Keratinocyte (primary cell): ENCODE results near the gene TGFBI. TPM values are rescaled to one million over a fixed set of nuclear protein-coding genes. Genes with fewer than 3 reads are reported as not detected.

ENCODE experiments used
- DNase-seq: peaks from one replicate; pipeline ENCODE4 v3.0.0-alpha.2; 2011; ENCODE audit warnings: low read depth, missing footprints, low spot score
- FAIRE-seq: peaks from 2 replicates; lab custom pipeline; 2011; peaks lifted over from hg19 to GRCh38; lab: Jason Lieb, UNC
- H2AFZ ChIP-seq: 2 replicates; pipeline ENCODE4 v1.6.0; 2012; ENCODE audit warnings: low read length, control low read depth, inconsistent platforms; ENCODE audit not compliant: control insufficient read depth
- H3K27ac ChIP-seq: 2 replicates; pipeline ENCODE4 v1.5.1; 2011; ENCODE audit warnings: low read length; ENCODE audit not compliant: control insufficient read depth, insufficient read depth
- H3K27me3 ChIP-seq: 3 replicates; pipeline ENCODE4 v1.6.0; 2011; ENCODE audit warnings: low read length; ENCODE audit not compliant: control insufficient read depth, insufficient read depth; ENCODE audit errors: extremely low read depth
- H3K36me3 ChIP-seq, 2 experiments: 2 replicates in 1 of 2; 3 replicates in 1 of 2; pipeline ENCODE4 v1.5.1; 2011; ENCODE audit warnings: low read length in 2 of 2, mild to moderate bottlenecking in 1 of 2; ENCODE audit not compliant: control insufficient read depth in 2 of 2, insufficient read depth in 2 of 2; ENCODE audit errors: extremely low read depth in 1 of 2
- H3K4me1 ChIP-seq: 3 replicates; pipeline ENCODE4 v1.5.1; 2011; ENCODE audit warnings: low read length; ENCODE audit not compliant: control insufficient read depth, insufficient read depth; ENCODE audit errors: extremely low read depth
- H3K4me2 ChIP-seq: 3 replicates; pipeline ENCODE4 v1.6.0; 2011; ENCODE audit warnings: low read depth, low read length; ENCODE audit not compliant: control insufficient read depth, insufficient read depth; ENCODE audit errors: extremely low read depth
- H3K4me3 ChIP-seq, 3 experiments: fragments of 200-600 bp in 1 of 3; sonication (generic) in 1 of 3; 2 replicates in 2 of 3; 3 replicates in 1 of 3; pipeline ENCODE4 v1.5.1; 2011 to 2016; ENCODE audit warnings: low read length in 3 of 3, mild to moderate bottlenecking in 3 of 3, control low read depth in 2 of 3, inconsistent platforms in 1 of 3, low read depth in 1 of 3, mixed read lengths in 1 of 3, mixed run types in 1 of 3, moderate library complexity in 1 of 3; ENCODE audit not compliant: control insufficient read depth in 2 of 3, insufficient read depth in 2 of 3; ENCODE audit errors: extremely low read depth in 1 of 3
- H3K79me2 ChIP-seq: 2 replicates; pipeline ENCODE4 v1.6.0; 2012; ENCODE audit warnings: low read length; ENCODE audit not compliant: control insufficient read depth, insufficient read depth
- H3K9ac ChIP-seq: 3 replicates; pipeline ENCODE4 v1.6.0; 2011; ENCODE audit warnings: low read length; ENCODE audit not compliant: control insufficient read depth, insufficient read depth; ENCODE audit errors: extremely low read depth
- H3K9me1 ChIP-seq: 3 replicates; pipeline ENCODE4 v1.6.0; 2011; ENCODE audit warnings: low read length; ENCODE audit not compliant: control insufficient read depth, insufficient read depth; ENCODE audit errors: extremely low read depth
- H3K9me3 ChIP-seq: 2 replicates; pipeline ENCODE4 v1.5.1; 2012; ENCODE audit warnings: low read depth, low read length; ENCODE audit not compliant: control insufficient read depth
- H4K20me1 ChIP-seq: 3 replicates; pipeline ENCODE4 v1.6.0; 2011; ENCODE audit warnings: low read length; ENCODE audit not compliant: control insufficient read depth, insufficient read depth; ENCODE audit errors: extremely low read depth
- EZH2 ChIP-seq: IDR thresholded peaks from one replicate; pipeline ENCODE4 v1.6.1; 2012; ENCODE audit warnings: inconsistent platforms, mild to moderate bottlenecking, low read length, moderate library complexity
- dilution Hi-C: fragments of 300-500 bp; cut with MboI; formaldehyde crosslinking; loops from one replicate; pipeline ENCODE4 v1.7.0; 2020; ENCODE audit warnings: low sequenced_read_pairs; ENCODE audit not compliant: extremely low pct_ligation_motif_present
- polyA plus RNA-seq, 5 experiments: library from polyadenylated mRNA; depleted of rRNA in 3 of 5; stranded (reverse) in 3 of 5; stranded (forward) in 1 of 5; unstranded in 1 of 5; fragments of >200 nt; gene quantifications; 1 replicate in 1 of 5; 2 replicates in 3 of 5; 3 replicates in 1 of 5; pipeline versions ENCODE4 v1.2.1 to v1.2.3, GENCODE V29; 2011 to 2012; ENCODE audit warnings: missing spikeins in 2 of 5, low read depth in 1 of 5, low replicate concordance in 1 of 5
- TF ChIP-seq, protein P1 (sequence below), 3 experiments: IDR thresholded peaks in 1 of 3; conservative IDR thresholded peaks in 1 of 3; optimal IDR thresholded peaks in 1 of 3; 2 replicates in 2 of 3; 3 replicates in 1 of 3; pipeline versions ENCODE3 to v1.5.1; 2011; ENCODE audit warnings: low read length in 3 of 3, mild to moderate bottlenecking in 3 of 3, moderate library complexity in 2 of 3, control low read depth in 1 of 3, inconsistent platforms in 1 of 3; ENCODE audit not compliant: insufficient read depth in 2 of 3; ENCODE audit errors: extremely low read depth in 1 of 3

TGFBI gene
- polyA plus RNA-seq, 1 donor (not counting 4 experiments of a cell fraction or from before 2014, with no cell fraction given), result 270 TPM

DNA sequence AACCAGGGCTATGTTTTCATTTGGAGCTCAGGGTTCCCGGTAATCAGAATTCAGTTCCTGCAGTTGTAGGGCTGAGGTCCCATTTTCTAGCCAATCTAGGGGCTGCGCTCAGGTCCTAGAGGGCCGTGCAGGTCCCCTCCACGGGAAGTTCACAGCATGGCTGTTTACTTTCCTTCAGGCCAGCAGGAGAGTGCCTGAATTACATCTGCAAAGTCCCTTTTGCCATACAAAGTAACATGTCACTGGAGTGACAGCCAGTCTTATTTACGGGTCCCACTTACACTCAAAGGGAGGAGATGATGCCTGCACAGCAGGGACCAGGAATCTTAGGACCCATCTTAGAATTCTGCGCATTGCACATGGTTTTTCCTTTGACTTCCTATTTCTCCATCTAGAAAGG, 29.9 kb upstream of the TGFBI start:
- no peak for TF ChIP-seq EZH2
- TF ChIP-seq, protein P1, sequence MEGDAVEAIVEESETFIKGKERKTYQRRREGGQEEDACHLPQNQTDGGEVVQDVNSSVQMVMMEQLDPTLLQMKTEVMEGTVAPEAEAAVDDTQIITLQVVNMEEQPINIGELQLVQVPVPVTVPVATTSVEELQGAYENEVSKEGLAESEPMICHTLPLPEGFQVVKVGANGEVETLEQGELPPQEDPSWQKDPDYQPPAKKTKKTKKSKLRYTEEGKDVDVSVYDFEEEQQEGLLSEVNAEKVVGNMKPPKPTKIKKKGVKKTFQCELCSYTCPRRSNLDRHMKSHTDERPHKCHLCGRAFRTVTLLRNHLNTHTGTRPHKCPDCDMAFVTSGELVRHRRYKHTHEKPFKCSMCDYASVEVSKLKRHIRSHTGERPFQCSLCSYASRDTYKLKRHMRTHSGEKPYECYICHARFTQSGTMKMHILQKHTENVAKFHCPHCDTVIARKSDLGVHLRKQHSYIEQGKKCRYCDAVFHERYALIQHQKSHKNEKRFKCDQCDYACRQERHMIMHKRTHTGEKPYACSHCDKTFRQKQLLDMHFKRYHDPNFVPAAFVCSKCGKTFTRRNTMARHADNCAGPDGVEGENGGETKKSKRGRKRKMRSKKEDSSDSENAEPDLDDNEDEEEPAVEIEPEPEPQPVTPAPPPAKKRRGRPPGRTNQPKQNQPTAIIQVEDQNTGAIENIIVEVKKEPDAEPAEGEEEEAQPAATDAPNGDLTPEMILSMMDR (optimal IDR thresholded peaks at IDR 0.05 in 1 of 3, IDR thresholded peaks at IDR 0.05 in 1 of 3, conservative IDR thresholded peaks at IDR 0.05 in 1 of 3; ENCODE audit: extremely low read depth in 1 of 3, insufficient read depth in 2 of 3, low read length in 3 of 3), result no peak
- FAIRE-seq, result no peak
- no peak overlapping the region for H3K9ac ChIP-seq
- dilution Hi-C loops, result no loop called here
- H2AFZ ChIP-seq, result no peak overlapping the region
- H4K20me1 ChIP-seq, result no peaks in the 10 kb centered on the region
- no peak overlapping the region for H3K4me3 ChIP-seq
- no peaks in the 10 kb centered on the region for H3K9me3 ChIP-seq
- H3K4me1 ChIP-seq, result peaks cover 7% of the 10 kb centered on the region
- H3K27me3 ChIP-seq, result no peaks in the 10 kb centered on the region
- H3K4me2 ChIP-seq, result no peak overlapping the region
- no peak for DNase-seq
- H3K36me3 ChIP-seq, result no peaks in the 10 kb centered on the region
- no peaks in the 10 kb centered on the region for H3K9me1 ChIP-seq
- no peak overlapping the region for H3K27ac ChIP-seq
- no peaks in the 10 kb centered on the region for H3K79me2 ChIP-seq

DNA sequence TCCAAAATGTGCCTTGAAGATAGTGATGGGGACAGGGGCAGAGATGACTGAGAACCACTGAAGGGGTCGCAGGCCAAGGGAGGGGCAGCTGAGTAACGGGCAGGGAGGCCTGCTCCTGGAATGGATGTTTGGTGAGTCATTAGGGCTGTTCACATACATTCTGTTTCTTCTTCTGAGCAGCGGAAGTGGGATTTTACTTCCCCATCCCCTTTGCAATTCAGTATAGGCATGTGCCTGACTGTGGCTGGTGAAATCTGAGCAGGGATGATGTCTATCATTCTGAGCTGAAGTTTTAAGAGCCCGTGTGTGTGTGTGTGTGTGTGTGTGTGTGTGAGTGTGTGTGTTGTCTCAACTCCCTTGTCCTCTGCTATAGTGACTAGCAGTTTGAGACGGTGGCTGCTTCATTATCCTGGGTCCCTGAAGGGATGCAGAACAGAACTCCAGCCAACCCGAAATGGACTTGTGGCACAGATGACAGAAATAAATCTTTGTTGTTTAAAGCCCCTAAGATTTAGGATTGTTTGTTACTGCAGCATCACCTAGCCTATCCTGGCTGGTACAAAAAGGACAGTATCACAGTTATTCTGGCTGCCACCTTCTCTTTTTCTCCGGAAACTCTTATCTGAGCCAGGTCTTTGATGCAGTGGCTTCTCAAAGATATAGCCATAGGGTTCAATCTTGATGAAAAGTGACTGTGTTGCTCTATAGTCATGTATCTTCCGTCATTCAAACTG, 29.2 kb upstream of the TGFBI start:
- Histone ChIP-seq H3K27me3 (no peaks in the 10 kb centered on the region), H3K4me2 (no peak overlapping the region), H3K9me1 (no peaks in the 10 kb centered on the region), H4K20me1 (no peaks in the 10 kb centered on the region), H3K36me3 (no peaks in the 10 kb centered on the region), H3K9ac (no peak overlapping the region), H3K9me3 (no peaks in the 10 kb centered on the region), H2AFZ (no peak overlapping the region), H3K4me1 (peaks cover 4% of the 10 kb centered on the region), H3K79me2 (no peaks in the 10 kb centered on the region), H3K27ac (no peak overlapping the region), H3K4me3 (no peak overlapping the region)
- DNase-seq, result no peak
- TF ChIP-seq, protein P1 (optimal IDR thresholded peaks at IDR 0.05 in 1 of 3, IDR thresholded peaks at IDR 0.05 in 1 of 3, conservative IDR thresholded peaks at IDR 0.05 in 1 of 3; ENCODE audit: extremely low read depth in 1 of 3, insufficient read depth in 2 of 3, low read length in 3 of 3), result no peak
- TF ChIP-seq EZH2, result no peak
- dilution Hi-C loops, result no loop called here
- no peak for FAIRE-seq
